PC-3 (cell line): ENCODE data around the gene TNFAIP8.

Experiments used
- EZH2 ChIP-seq: fragments of 300-600 bp; sonication (generic); IDR thresholded peaks from one replicate; pipeline ENCODE4 v1.6.1; 2017; ENCODE audit warnings: antibody characterized with exemption, mild to moderate bottlenecking, low read length; ENCODE audit not compliant: unreplicated experiment
- TF ChIP-seq, protein P1 (sequence below): fragments of 300-600 bp; sonication (generic); conservative IDR thresholded peaks from 2 replicates; pipeline ENCODE4 v1.5.1; 2017; ENCODE audit warnings: antibody characterized with exemption, low read depth, mild to moderate bottlenecking, low read length

DNA sequence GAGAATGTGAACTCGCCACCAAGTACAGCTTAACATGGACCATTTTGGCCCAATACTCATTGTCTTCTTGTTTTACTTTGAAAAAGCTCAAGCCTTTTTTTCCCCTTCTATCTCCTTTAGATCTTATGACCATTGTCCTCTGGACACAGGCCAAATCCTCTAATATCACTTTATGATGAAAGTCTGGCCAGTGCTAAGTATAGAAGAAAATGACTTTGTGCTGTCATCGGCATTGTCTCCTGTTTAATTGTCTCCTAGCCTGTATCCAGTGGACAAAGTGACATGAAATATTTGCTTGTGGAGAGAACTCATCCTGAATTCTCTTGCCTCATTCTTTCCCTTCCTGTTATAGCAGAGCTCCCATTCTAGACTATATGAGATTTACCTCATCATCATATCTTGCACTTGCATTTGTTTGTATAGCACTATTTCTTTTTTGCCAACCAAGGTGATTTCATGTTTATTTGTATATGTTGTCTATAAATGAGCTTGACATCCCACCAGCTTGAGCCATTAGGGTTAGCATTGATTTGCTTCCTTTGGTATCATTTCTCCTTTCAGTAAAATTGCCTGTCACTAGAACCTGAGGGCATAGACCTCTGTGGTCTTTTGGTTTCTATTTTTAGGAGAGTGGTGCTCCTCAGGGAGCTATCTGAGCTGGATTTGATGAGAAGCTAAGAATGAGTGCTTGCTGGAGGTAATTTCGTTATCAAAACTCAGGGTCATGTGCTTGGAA is 18.8 kb upstream of the TNFAIP8 start:
- TF ChIP-seq, protein P1, sequence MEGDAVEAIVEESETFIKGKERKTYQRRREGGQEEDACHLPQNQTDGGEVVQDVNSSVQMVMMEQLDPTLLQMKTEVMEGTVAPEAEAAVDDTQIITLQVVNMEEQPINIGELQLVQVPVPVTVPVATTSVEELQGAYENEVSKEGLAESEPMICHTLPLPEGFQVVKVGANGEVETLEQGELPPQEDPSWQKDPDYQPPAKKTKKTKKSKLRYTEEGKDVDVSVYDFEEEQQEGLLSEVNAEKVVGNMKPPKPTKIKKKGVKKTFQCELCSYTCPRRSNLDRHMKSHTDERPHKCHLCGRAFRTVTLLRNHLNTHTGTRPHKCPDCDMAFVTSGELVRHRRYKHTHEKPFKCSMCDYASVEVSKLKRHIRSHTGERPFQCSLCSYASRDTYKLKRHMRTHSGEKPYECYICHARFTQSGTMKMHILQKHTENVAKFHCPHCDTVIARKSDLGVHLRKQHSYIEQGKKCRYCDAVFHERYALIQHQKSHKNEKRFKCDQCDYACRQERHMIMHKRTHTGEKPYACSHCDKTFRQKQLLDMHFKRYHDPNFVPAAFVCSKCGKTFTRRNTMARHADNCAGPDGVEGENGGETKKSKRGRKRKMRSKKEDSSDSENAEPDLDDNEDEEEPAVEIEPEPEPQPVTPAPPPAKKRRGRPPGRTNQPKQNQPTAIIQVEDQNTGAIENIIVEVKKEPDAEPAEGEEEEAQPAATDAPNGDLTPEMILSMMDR, result no peak
- no peak for TF ChIP-seq EZH2
